Measurements from ENCODE around the gene RBBP5.

RBBP5 gene

GRCh38 chr1:205045146-205045545 is 76.6 kb downstream of the RBBP5 start:
- peaks cover 58% of the 10 kb centered on the region for H3K27me3 Mint-ChIP-seq
- no peak for DNase-seq
- no peaks in the 10 kb centered on the region for H3K9me3 Mint-ChIP-seq
- H3K4me1 Mint-ChIP-seq (ENCODE audit: low read depth): no peaks in the 10 kb centered on the region
- no peak overlapping the region for H3K4me3 Mint-ChIP-seq
- H3K27ac Mint-ChIP-seq: no peak overlapping the region
- H3K36me3 Mint-ChIP-seq (ENCODE audit: low read depth): no peaks in the 10 kb centered on the region

GRCh38 chr1:205044741-205045140 is 77.0 kb downstream of the RBBP5 start:
- H3K27ac Mint-ChIP-seq: no peak overlapping the region
- no peaks in the 10 kb centered on the region for H3K4me1 Mint-ChIP-seq (ENCODE audit: low read depth)
- no peak for DNase-seq
- peaks cover 58% of the 10 kb centered on the region for H3K27me3 Mint-ChIP-seq
- no peaks in the 10 kb centered on the region for H3K36me3 Mint-ChIP-seq (ENCODE audit: low read depth)
- H3K4me3 Mint-ChIP-seq: no peak overlapping the region
- no peaks in the 10 kb centered on the region for H3K9me3 Mint-ChIP-seq

DNA sequence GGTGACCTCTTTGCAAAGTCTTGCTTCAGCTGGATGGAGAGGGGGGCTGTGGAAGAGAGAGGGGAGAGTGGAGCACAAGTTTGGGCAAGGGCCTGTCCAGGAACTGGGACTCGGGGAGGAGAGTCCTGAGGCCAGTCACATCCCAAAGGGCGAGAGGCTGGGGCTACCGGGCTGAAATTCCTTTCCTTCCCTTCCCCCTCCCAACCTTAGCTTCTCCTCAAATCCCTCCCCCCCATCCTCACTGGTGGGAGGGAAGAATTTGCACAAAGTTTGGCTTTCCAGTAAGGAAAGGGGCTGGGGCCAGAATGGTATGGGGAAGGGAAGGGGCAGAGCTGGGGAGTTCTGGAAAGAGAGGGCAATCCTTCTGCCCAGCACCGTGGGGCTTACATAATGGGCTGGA is 77.9 kb downstream of the RBBP5 start:
- Mint-ChIP-seq H3K4me1 (ENCODE audit: low read depth) (no peaks in the 10 kb centered on the region), H3K9me3 (no peaks in the 10 kb centered on the region), H3K4me3 (no peak overlapping the region), H3K27me3 (peaks cover 61% of the 10 kb centered on the region), H3K36me3 (ENCODE audit: low read depth) (no peaks in the 10 kb centered on the region), H3K27ac (no peak overlapping the region)
- DNase-seq: no peak

- Mint-ChIP-seq H3K9me3 (no peaks in the 10 kb centered on the region), H3K4me1 (ENCODE audit: low read depth) (no peaks in the 10 kb centered on the region), H3K4me3 (no peak within 1 kb of the TSS), H3K27ac (no peak within 1 kb of the TSS), H3K36me3 (ENCODE audit: low read depth) (no peaks in the 10 kb centered on the region), H3K27me3 (peaks cover 62% of the 10 kb centered on the region)
- no peak for DNase-seq
These were observed 78.6 kb downstream of the RBBP5 start, which contains the start of gene CNTN2 for GRCh38 chr1:205042911-205043806. TSS of gene CNTN2 (plus strand) at chr1:205043212. CDS start at chr1:205053186, 9,974 bp downstream.

GRCh38 chr1:205041998-205042910 is 79.5 kb downstream of the RBBP5 start:
- Mint-ChIP-seq H3K4me3 (no peak overlapping the region), H3K27ac (no peak overlapping the region), H3K27me3 (peaks cover 62% of the 10 kb centered on the region), H3K4me1 (ENCODE audit: low read depth) (no peaks in the 10 kb centered on the region), H3K36me3 (ENCODE audit: low read depth) (no peaks in the 10 kb centered on the region), H3K9me3 (no peaks in the 10 kb centered on the region)
- no peak for DNase-seq

- no peaks in the 10 kb centered on the region for H3K36me3 Mint-ChIP-seq (ENCODE audit: low read depth)
- H3K4me1 Mint-ChIP-seq (ENCODE audit: low read depth): no peaks in the 10 kb centered on the region
- H3K27me3 Mint-ChIP-seq: peaks cover 52% of the 10 kb centered on the region
- H3K9me3 Mint-ChIP-seq: no peaks in the 10 kb centered on the region
- H3K4me3 Mint-ChIP-seq: no peak overlapping the region
- DNase-seq: no peak
- H3K27ac Mint-ChIP-seq: no peak overlapping the region
These were observed 80.6 kb downstream of the RBBP5 start for GRCh38 chr1:205041001-205041715.

DNA sequence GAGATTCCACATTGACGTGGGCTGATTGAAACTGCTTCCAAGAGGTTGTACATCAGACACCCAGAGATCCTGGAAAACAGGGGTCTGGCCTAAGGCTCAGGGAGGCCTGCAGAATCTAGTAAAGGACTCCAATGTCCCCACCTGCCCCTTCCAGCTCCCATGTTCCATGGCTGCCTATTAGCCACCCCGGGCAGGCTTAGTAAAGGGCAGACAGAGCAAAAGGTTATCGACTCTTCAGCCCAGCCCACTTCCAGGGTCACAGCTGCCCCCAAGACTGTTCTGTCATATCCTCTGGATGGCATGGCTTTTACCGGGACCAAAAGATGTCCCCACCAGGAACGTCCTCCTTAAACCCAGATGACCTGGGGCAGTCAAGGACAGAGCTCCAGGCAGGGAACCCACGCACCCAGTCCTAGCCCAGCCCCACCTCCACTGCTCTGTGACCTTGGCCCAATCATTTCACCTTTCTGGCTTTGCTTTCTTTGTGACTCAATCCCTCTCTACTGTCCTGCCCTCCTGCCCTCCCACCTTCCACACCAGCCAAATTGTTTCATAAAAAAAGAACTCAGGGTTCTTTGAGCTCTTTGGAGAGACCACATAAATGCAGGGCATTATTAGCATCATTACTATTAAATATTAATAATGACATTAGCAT is 83.5 kb downstream of the RBBP5 start:
- Mint-ChIP-seq H3K27ac (no peak overlapping the region), H3K9me3 (no peaks in the 10 kb centered on the region), H3K4me1 (ENCODE audit: low read depth) (no peaks in the 10 kb centered on the region), H3K36me3 (ENCODE audit: low read depth) (no peaks in the 10 kb centered on the region), H3K27me3 (peaks cover 25% of the 10 kb centered on the region), H3K4me3 (no peak overlapping the region)
- no peak for DNase-seq

DNA sequence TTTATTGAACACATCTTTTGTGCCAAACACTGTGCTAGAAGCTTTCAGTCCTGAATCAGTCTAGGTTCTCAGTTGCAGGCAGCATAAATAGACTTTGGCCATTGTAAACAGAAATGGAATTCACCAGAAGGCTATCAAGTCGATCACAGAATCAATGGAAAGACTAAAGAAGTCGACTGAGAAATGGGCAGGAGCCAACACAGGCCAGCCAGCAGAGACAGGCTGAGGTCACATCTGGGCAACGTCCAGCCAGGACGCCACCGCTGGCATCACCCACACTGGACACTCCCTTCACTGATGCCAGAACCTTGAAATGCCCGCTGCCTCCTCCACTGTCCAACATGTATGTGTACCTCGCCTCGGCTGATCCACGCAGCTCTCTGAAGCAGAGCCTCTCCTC is 84.2 kb downstream of the RBBP5 start:
- no peak for DNase-seq
- no peaks in the 10 kb centered on the region for H3K9me3 Mint-ChIP-seq
- no peak overlapping the region for H3K27ac Mint-ChIP-seq
- peaks cover 22% of the 10 kb centered on the region for H3K27me3 Mint-ChIP-seq
- H3K4me1 Mint-ChIP-seq (ENCODE audit: low read depth): no peaks in the 10 kb centered on the region
- H3K36me3 Mint-ChIP-seq (ENCODE audit: low read depth): no peaks in the 10 kb centered on the region
- H3K4me3 Mint-ChIP-seq: no peak overlapping the region

Measured in activated T-cell treated with anti-CD3 and anti-CD28 coated beads, Interleukin-2, amount 50 U/mL, for 24 hours (primary cell).